ENCODE measurements around the gene SCAMP1. TPM values are rescaled to one million over a fixed set of nuclear protein-coding genes. Genes with fewer than 3 reads are reported as not detected.

Gene SCAMP1
- 1 to 10 TPM; 8.7 TPM for polyA plus RNA-seq

GRCh38 chr5:78359831-78360673 is at the start of gene SCAMP1:
Gene SCAMP1, plus strand, starts transcription at chr5:78360617. Its CDS starts 55 bp downstream, at chr5:78360672.
- H3K27ac ChIP-seq (ENCODE audit: low read depth in 2 of 2, low read length in 1 of 2): peak within 1 kb of the TSS; percentile 85 to 95
- H3K27me3 ChIP-seq (ENCODE audit: control insufficient read depth in 1 of 2, insufficient read depth in 2 of 2, low read length in 2 of 2): no peaks in the 10 kb centered on the region
- H3K9me3 ChIP-seq (ENCODE audit: control insufficient read depth in 2 of 2, insufficient read depth in 1 of 2, low read depth in 1 of 2, low read length in 1 of 2): no peaks in the 10 kb centered on the region
- H3K36me3 ChIP-seq (ENCODE audit: control insufficient read depth in 2 of 2, insufficient read depth in 2 of 2, low read length in 1 of 2): peaks cover 0 to 4% of the 10 kb centered on the region in 2 donors
- WGBS, 2 donors: 0% methylated on average over 79 of the region's 79 CpGs
- peak within 1 kb of the TSS; percentile 82 to 99 for H3K4me3 ChIP-seq (ENCODE audit: low read depth in 1 of 2, low read length in 2 of 2)
- H3K4me1 ChIP-seq (ENCODE audit: control insufficient read depth in 2 of 2, insufficient read depth in 2 of 2, low read length in 1 of 2): no peaks in the 10 kb centered on the region

GRCh38 chr5:78317515-78317914 is 42.9 kb upstream of the SCAMP1 start:
- Histone ChIP-seq H3K36me3 (ENCODE audit: control insufficient read depth in 2 of 2, insufficient read depth in 2 of 2, low read length in 1 of 2) (no peaks in the 10 kb centered on the region), H3K4me3 (ENCODE audit: low read depth in 1 of 2, low read length in 2 of 2) (no peak overlapping the region), H3K27ac (ENCODE audit: low read depth in 2 of 2, low read length in 1 of 2) (no peak overlapping the region), H3K4me1 (ENCODE audit: control insufficient read depth in 2 of 2, insufficient read depth in 2 of 2, low read length in 1 of 2) (peaks cover 0 to 3% of the 10 kb centered on the region in 2 donors), H3K27me3 (ENCODE audit: control insufficient read depth in 1 of 2, insufficient read depth in 2 of 2, low read length in 2 of 2) (peaks cover 0 to 3% of the 10 kb centered on the region in 2 donors), H3K9me3 (ENCODE audit: control insufficient read depth in 2 of 2, insufficient read depth in 1 of 2, low read depth in 1 of 2, low read length in 1 of 2) (no peaks in the 10 kb centered on the region)
- WGBS, 2 donors: 86% methylated on average over 5 of the region's 5 CpGs

GRCh38 chr5:78318337-78318736 is 42.1 kb upstream of the SCAMP1 start:
- 95 to 96% methylated on average over 3 of the region's 3 CpGs for WGBS, 2 donors
- Histone ChIP-seq H3K36me3 (ENCODE audit: control insufficient read depth in 2 of 2, insufficient read depth in 2 of 2, low read length in 1 of 2) (no peaks in the 10 kb centered on the region), H3K9me3 (ENCODE audit: control insufficient read depth in 2 of 2, insufficient read depth in 1 of 2, low read depth in 1 of 2, low read length in 1 of 2) (no peaks in the 10 kb centered on the region), H3K4me1 (ENCODE audit: control insufficient read depth in 2 of 2, insufficient read depth in 2 of 2, low read length in 1 of 2) (peaks cover 0 to 3% of the 10 kb centered on the region in 2 donors), H3K4me3 (ENCODE audit: low read depth in 1 of 2, low read length in 2 of 2) (no peak overlapping the region), H3K27me3 (ENCODE audit: control insufficient read depth in 1 of 2, insufficient read depth in 2 of 2, low read length in 2 of 2) (peaks cover 0 to 3% of the 10 kb centered on the region in 2 donors), H3K27ac (ENCODE audit: low read depth in 2 of 2, low read length in 1 of 2) (no peak overlapping the region)

- no peak overlapping the region for H3K4me3 ChIP-seq (ENCODE audit: low read depth in 1 of 2, low read length in 2 of 2)
- H3K27ac ChIP-seq (ENCODE audit: low read depth in 2 of 2, low read length in 1 of 2): no peak overlapping the region
- H3K4me1 ChIP-seq (ENCODE audit: control insufficient read depth in 2 of 2, insufficient read depth in 2 of 2, low read length in 1 of 2): peaks cover 0 to 3% of the 10 kb centered on the region in 2 donors
- no peaks in the 10 kb centered on the region for H3K36me3 ChIP-seq (ENCODE audit: control insufficient read depth in 2 of 2, insufficient read depth in 2 of 2, low read length in 1 of 2)
- no peaks in the 10 kb centered on the region for H3K27me3 ChIP-seq (ENCODE audit: control insufficient read depth in 1 of 2, insufficient read depth in 2 of 2, low read length in 2 of 2)
- WGBS, 2 donors: 40 to 45% methylated on average over 2 of the region's 2 CpGs
- H3K9me3 ChIP-seq (ENCODE audit: control insufficient read depth in 2 of 2, insufficient read depth in 1 of 2, low read depth in 1 of 2, low read length in 1 of 2): no peaks in the 10 kb centered on the region
Measured at GRCh38 chr5:78320401-78320800, 40.0 kb upstream of the SCAMP1 start.

GRCh38 chr5:78323241-78323640 is 37.2 kb upstream of the SCAMP1 start:
- Histone ChIP-seq H3K36me3 (ENCODE audit: control insufficient read depth in 2 of 2, insufficient read depth in 2 of 2, low read length in 1 of 2) (no peaks in the 10 kb centered on the region), H3K27me3 (ENCODE audit: control insufficient read depth in 1 of 2, insufficient read depth in 2 of 2, low read length in 2 of 2) (no peaks in the 10 kb centered on the region), H3K4me3 (ENCODE audit: low read depth in 1 of 2, low read length in 2 of 2) (no peak overlapping the region), H3K9me3 (ENCODE audit: control insufficient read depth in 2 of 2, insufficient read depth in 1 of 2, low read depth in 1 of 2, low read length in 1 of 2) (no peaks in the 10 kb centered on the region), H3K27ac (ENCODE audit: low read depth in 2 of 2, low read length in 1 of 2) (no peak overlapping the region), H3K4me1 (ENCODE audit: control insufficient read depth in 2 of 2, insufficient read depth in 2 of 2, low read length in 1 of 2) (no peaks in the 10 kb centered on the region)

GRCh38 chr5:78326930-78327329 is 33.5 kb upstream of the SCAMP1 start:
- Histone ChIP-seq H3K27ac (ENCODE audit: low read depth in 2 of 2, low read length in 1 of 2) (no peak overlapping the region), H3K36me3 (ENCODE audit: control insufficient read depth in 2 of 2, insufficient read depth in 2 of 2, low read length in 1 of 2) (no peaks in the 10 kb centered on the region), H3K4me1 (ENCODE audit: control insufficient read depth in 2 of 2, insufficient read depth in 2 of 2, low read length in 1 of 2) (no peaks in the 10 kb centered on the region), H3K27me3 (ENCODE audit: control insufficient read depth in 1 of 2, insufficient read depth in 2 of 2, low read length in 2 of 2) (no peaks in the 10 kb centered on the region), H3K4me3 (ENCODE audit: low read depth in 1 of 2, low read length in 2 of 2) (no peak overlapping the region), H3K9me3 (ENCODE audit: control insufficient read depth in 2 of 2, insufficient read depth in 1 of 2, low read depth in 1 of 2, low read length in 1 of 2) (no peaks in the 10 kb centered on the region)
- WGBS, 2 donors: 86 to 94% methylated on average over 3 of the region's 3 CpGs

- WGBS, 2 donors: 65% methylated on average over 6 of the region's 6 CpGs
- Histone ChIP-seq H3K27me3 (ENCODE audit: control insufficient read depth in 1 of 2, insufficient read depth in 2 of 2, low read length in 2 of 2) (no peaks in the 10 kb centered on the region), H3K4me3 (ENCODE audit: low read depth in 1 of 2, low read length in 2 of 2) (no peak overlapping the region), H3K27ac (ENCODE audit: low read depth in 2 of 2, low read length in 1 of 2) (no peak overlapping the region), H3K9me3 (ENCODE audit: control insufficient read depth in 2 of 2, insufficient read depth in 1 of 2, low read depth in 1 of 2, low read length in 1 of 2) (no peaks in the 10 kb centered on the region), H3K36me3 (ENCODE audit: control insufficient read depth in 2 of 2, insufficient read depth in 2 of 2, low read length in 1 of 2) (no peaks in the 10 kb centered on the region), H3K4me1 (ENCODE audit: control insufficient read depth in 2 of 2, insufficient read depth in 2 of 2, low read length in 1 of 2) (no peaks in the 10 kb centered on the region)
Measured at GRCh38 chr5:78327761-78328510, 32.5 kb upstream of the SCAMP1 start.

- no peak overlapping the region for H3K4me3 ChIP-seq (ENCODE audit: low read depth in 1 of 2, low read length in 2 of 2)
- H3K36me3 ChIP-seq (ENCODE audit: control insufficient read depth in 2 of 2, insufficient read depth in 2 of 2, low read length in 1 of 2): no peaks in the 10 kb centered on the region
- H3K27ac ChIP-seq (ENCODE audit: low read depth in 2 of 2, low read length in 1 of 2): no peak overlapping the region
- WGBS, 2 donors: 68 to 91% methylated on average over 5 of the region's 5 CpGs
- no peaks in the 10 kb centered on the region for H3K4me1 ChIP-seq (ENCODE audit: control insufficient read depth in 2 of 2, insufficient read depth in 2 of 2, low read length in 1 of 2)
- H3K9me3 ChIP-seq (ENCODE audit: control insufficient read depth in 2 of 2, insufficient read depth in 1 of 2, low read depth in 1 of 2, low read length in 1 of 2): no peaks in the 10 kb centered on the region
- no peaks in the 10 kb centered on the region for H3K27me3 ChIP-seq (ENCODE audit: control insufficient read depth in 1 of 2, insufficient read depth in 2 of 2, low read length in 2 of 2)
Measured at GRCh38 chr5:78328585-78329173, 31.7 kb upstream of the SCAMP1 start.

- H3K27me3 ChIP-seq (ENCODE audit: control insufficient read depth in 1 of 2, insufficient read depth in 2 of 2, low read length in 2 of 2): no peaks in the 10 kb centered on the region
Measured at GRCh38 chr5:78331523-78332080, 28.8 kb upstream of the SCAMP1 start.

More at GRCh38 chr5:78331523-78332080, 28.8 kb upstream of the SCAMP1 start:
- Histone ChIP-seq H3K4me1 (ENCODE audit: control insufficient read depth in 2 of 2, insufficient read depth in 2 of 2, low read length in 1 of 2) (no peaks in the 10 kb centered on the region), H3K36me3 (ENCODE audit: control insufficient read depth in 2 of 2, insufficient read depth in 2 of 2, low read length in 1 of 2) (no peaks in the 10 kb centered on the region), H3K27ac (ENCODE audit: low read depth in 2 of 2, low read length in 1 of 2) (no peak overlapping the region), H3K9me3 (ENCODE audit: control insufficient read depth in 2 of 2, insufficient read depth in 1 of 2, low read depth in 1 of 2, low read length in 1 of 2) (no peaks in the 10 kb centered on the region), H3K4me3 (ENCODE audit: low read depth in 1 of 2, low read length in 2 of 2) (no peak overlapping the region)

Data from esophagus (tissue), 2 donors.